IPS-NIHi7 (cell line): ENCODE results near the gene MRPS16.

Experiments used
- DNase-seq: peaks from one replicate; pipeline ENCODE4 v3.0.0; 2012; ENCODE audit warnings: mixed read lengths; ENCODE audit errors: extremely low spot score

MRPS16 gene

GRCh38 chr10:73239908-73240307 lies 12.5 kb downstream of the MRPS16 start:
- DNase-seq: no peak

DNA sequence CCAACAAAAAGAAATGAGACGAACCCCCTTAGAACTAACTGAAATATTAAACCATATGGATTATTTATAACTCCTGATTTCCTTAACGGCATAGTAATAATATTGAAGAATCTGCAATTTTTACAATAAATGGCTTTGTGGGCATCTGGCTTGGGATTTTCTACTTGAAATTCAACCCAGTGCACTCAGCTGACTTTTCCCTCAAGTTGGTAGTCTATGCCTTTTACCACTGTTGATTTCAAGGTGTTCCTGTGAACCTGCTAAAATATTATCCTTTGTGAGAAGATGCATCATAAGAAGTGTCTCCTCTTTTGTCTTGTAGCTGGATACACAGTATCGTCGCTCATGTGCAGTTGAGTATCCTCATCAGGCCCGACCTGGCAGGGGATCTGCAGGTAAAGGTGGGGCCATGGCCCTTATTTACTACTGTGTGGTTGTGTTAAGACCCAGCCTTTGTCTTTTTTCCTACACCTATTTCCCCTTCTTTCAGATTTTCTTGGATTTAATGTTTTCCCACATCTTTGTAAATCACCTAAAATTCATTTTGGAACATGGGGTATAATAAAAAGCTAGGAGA lies 13.4 kb downstream of the MRPS16 start:
- no peak for DNase-seq

DNA sequence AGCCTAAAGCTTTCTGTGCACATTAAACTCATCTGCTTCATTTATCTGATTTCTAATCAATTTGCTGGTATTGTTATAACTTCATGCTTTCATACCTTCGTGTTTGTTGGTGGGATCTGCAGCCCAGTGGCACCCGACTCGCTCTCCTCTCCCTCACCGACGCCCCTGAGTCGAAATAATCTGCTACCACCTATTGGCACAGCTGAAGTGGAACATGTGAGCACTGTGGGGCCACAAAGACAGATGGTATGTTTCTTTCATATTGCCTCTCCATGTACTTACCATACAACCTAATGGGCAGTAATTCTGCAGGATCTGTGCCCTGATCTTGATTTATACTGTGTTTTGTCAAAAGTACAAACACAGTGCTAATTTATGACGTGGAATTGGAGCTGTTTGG lies 17.7 kb downstream of the MRPS16 start:
- DNase-seq: no peak

DNA sequence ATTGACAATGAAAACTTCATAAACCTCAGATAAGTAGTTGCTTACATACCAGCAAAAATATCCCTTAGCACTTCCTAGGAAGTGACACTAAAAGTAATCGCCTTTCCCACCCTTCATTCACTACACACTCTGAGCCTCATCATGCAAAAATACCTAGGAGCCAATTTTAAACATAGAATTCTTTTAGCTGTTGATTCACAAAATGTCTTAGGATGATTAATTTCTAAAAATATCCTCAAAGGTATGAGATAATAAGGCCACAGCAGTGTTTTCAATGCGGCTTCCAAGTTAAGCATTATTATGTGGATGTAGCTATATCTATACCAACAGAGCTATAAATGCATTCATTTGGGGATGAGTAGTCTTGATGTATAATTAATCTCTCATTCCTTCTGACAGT lies 18.6 kb downstream of the MRPS16 start:
- DNase-seq: no peak

DNA sequence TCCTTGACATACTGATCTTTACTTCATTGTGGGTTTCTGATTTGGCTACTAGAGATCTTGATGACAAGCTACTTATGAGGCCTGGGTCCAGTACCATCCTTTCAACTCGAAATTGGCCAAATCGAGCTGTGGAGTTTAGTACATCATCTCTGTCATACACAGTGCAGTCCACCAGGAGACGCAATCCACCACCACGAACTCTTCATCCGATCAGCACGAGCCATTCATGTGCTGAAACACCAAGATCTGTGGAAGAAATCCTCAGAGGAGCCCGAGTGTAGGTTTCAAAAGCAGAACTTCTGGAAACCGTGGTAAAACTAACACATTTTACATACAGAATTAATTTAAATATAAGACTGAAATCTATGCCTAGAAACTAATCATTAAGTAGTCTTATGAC lies 19.6 kb downstream of the MRPS16 start:
- peak; percentile 19 for DNase-seq

DNA sequence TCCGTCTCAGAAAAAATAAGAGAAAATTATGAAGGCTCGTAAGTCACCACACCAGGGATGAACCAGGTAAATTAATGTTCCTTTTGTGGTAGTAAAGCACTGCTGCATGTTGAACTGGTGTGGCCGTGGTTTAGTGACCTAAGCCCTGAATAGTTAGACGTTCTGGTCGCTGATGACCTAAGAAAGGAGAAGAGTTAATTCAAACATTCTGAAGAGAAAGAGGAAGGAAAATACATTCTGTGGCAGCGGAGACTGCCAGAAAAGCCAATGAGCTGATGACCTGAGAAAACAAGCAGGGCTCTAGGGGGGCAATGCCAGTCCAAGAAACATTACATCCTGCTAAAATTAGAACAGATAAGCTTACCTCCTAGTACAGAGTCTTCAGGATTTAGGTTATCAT lies 22.9 kb downstream of the MRPS16 start:
- no peak for DNase-seq

DNA sequence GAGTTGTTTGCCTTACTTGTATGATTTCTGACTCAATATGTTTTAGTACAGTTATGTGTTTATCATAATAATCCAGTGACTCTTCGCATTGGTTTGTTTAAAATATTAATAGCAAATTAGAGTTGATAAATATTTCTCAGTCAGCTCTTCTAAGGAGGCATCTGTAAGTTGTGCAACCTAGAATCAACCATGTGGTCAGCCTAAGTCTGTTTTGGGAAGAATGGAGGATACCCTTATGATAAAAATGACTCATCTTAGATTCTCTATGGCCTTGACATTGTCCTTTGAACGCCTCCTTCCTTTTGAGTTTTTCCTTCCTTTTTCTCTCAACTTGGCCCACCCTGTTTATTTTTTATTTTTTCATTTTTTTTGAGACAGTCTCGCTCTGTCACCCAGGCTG lies 24.2 kb downstream of the MRPS16 start:
- no peak for DNase-seq

DNA sequence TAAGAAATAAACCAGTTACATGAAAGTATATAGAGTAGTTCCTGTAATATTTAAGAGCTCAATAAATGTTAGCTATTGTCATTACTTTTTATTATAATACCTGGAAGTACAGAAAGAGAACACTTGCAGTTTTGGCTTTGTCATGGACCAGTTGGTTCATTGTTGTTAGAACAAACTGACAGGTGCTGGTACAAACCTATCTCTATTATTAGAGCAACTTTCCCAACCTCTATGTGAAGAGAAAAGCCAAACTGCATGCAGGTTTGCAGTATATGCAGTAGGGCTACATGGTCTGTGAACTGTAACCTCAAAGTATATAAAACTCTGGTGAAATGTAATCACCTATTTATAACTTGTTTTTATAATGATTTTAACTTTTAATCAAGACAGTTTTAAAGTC lies 25.8 kb downstream of the MRPS16 start:
- no peak for DNase-seq

- DNase-seq: no peak
Observed at GRCh38 chr10:73225518-73225917, 26.9 kb downstream of the MRPS16 start.

DNA sequence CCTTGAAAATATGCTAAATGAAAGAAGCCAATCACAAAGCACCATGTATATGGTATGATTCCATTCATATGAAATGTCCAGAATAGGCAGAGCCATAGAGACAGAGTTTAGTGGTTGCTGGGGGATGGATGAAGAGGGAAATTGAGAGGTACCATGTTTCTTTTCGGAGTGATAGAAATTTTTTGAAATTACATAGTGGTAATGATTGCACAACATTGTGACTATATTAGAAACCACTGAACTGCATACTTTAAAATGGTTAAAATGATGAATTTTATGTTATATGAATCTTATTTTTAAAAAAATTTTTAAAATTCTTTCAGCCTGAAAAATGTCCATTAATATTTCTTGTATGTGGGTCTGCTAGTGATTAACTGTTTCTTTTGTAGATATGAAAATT lies 31.5 kb downstream of the MRPS16 start:
- DNase-seq: no peak

- DNase-seq: no peak
Observed at GRCh38 chr10:73219384-73219783, 33.1 kb downstream of the MRPS16 start.

DNA sequence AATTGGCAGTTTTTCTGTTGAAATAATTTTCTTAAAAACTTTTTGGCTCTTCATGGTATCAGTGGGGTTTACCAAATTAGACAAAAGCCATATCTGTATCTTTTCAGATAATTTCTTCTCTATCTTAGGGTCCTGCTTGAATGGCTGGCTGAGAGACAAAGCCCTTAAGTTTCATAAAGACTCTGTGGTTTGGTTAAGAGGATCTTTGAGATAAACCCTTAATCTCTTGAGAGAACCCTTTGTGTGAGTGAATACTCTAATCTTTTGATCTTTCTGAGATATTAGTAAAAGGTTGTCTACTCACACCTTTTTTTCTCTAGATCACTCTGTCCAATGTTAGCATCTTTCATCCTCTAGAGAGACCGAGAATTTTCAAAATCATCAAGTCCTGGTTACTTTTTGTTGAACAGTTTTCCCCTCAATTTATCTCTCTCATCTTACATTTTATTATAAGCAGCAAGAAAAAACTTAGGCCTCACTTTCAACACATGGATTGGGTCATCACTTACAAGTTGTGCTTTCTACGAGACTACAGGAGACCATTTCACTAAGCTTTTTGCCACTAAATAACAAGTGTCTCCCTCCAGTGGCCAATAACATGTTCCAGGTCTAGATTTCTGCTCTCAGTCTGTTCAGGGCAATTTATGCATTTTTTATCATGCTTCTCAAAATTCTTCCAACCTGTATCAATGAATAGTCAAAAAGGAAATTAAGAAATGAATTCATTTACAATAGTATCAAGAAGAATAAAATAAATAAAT lies 33.8 kb downstream of the MRPS16 start:
- peak; percentile 29 for DNase-seq

GRCh38 chr10:73217628-73218027 lies 34.8 kb downstream of the MRPS16 start:
- no peak for DNase-seq

- DNase-seq: no peak
Observed at GRCh38 chr10:73215749-73216148, 36.7 kb downstream of the MRPS16 start.

DNA sequence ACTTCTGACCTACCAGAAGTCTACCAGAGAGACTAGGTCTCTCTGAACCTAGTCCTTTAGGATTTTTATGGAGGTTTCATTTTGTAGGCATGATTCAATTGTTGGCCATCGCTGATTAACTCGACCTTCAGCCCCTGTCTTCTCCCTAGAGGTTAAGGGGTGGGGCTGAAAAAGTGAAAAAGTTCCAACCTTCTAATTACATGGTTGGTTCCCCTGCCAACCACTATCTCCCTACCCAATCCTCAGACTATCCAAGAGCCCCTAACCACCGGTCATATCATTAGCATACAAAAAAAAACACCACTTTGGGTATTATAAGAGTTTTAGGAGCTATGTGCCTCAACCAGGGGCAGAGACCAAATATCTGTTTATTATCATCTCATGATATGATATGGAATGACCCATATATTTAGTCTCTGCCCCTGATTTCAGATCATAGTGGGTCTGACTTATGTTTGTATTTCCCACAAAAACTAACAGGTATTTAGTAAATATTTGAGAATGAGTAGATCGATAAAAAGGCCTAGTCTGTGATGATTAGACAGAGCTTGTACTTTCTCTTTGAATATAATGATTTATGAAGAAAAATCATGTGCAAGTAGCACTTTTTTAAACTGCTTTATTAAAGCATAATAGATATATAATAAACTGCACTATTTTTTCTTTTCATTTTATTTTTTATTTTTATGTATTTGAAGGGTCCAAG lies 41.2 kb downstream of the MRPS16 start:
- no peak for DNase-seq

DNA sequence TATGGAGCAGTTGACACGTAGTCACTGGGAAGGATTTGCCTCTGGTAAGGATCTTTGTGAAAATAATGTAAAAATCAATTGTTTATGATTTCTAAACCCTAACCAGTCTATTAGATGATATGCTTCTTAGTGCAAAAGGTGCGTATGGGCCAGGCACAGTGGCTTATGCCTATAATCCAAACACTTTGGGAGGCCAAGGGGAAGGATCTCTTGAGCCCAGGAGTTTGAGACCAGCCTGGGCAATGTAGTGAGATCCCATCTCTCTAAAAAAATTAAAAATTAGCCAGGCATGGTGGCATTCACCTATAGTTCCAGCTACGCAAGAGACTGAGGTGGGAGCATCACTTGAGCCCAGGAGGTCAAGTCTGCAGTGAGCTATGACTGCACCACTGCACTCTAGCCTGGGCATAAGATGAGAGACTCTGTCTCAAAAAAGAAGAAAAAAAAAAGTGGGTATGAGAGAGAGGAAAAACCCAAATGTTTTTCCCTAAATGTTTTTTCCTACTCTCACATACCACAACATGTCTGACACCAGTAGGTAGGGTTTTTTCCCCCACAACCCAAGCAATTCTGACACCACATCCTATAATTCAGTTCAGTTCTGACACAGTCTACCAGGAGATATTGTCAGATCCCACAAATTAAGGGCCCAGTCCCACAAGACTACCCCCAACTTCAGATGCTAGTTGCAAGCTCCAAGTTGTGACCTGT lies 41.9 kb downstream of the MRPS16 start:
- no peak for DNase-seq

- DNase-seq: no peak
Observed at GRCh38 chr10:73209705-73210104, 42.7 kb downstream of the MRPS16 start.

- no peak for DNase-seq
Observed at GRCh38 chr10:73207883-73208282, 44.6 kb downstream of the MRPS16 start.

- DNase-seq: no peak
Observed at GRCh38 chr10:73206385-73206784, 46.1 kb downstream of the MRPS16 start.

- no peak for DNase-seq
Observed at GRCh38 chr10:73205890-73206289, 46.6 kb downstream of the MRPS16 start.

GRCh38 chr10:73205081-73205480 lies 47.4 kb downstream of the MRPS16 start:
- DNase-seq: no peak
